Effector CD4-positive, alpha-beta T cell (primary cell): ENCODE measurements around the gene EBI3.
"Not testable (repeated sequence)": the region's sequence is repeated elsewhere in the genome, so short reads cannot be mapped to it uniquely, and the experiment has no call there.

Experiments
- DNase-seq: peaks from one replicate; pipeline ENCODE4 v3.0.0-alpha.2; 2020

The EBI3 gene

DNA sequence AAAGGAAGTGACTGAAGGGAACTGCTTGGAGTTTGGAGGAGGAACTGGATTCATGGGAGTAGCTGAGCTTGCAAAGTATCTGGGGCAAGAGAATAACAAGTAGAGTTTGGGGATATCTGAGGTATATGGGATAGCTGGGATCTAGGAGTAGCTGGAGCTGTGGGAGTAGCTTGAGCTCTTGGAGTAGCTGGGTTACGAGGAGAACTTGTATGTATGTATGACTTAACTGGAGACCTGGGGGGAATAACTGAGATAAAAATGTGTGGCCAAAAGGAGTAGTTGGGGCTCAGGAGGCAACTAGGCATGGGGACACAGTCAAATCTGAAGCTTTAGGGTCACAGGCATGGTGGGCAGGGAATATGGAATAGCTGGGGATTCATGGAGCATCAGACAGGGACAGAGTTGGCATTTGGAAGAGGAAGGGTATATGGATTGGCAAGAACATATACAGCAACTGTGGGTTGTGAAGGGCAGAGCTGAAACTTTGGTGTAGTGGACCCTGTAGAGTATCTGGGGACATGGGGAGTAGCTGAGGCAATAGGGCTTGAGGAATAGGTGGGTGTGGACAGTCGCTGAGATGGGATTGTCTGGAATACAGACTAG, 28.3 kb upstream of the EBI3 start:
- no peak for DNase-seq

DNA sequence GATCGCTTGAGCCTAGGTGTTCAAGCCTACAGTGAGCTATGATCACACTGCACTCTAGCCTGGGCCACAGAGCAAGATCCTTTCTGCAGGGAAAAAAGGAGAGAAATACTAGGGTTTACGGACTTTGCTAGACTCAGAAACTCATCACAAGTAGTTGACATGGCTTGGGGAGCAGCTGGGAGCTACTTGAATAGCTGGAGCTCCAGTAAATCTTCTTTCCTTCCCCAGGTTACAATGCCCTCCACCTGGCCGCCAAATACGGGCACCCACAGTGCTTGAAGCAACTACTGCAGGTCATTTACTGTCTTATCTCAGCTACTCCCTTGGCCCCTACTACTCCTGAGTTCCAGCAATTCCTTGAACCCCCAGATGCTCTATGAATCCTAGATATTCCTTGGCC, 27.5 kb upstream of the EBI3 start:
- DNase-seq = no peak

DNA sequence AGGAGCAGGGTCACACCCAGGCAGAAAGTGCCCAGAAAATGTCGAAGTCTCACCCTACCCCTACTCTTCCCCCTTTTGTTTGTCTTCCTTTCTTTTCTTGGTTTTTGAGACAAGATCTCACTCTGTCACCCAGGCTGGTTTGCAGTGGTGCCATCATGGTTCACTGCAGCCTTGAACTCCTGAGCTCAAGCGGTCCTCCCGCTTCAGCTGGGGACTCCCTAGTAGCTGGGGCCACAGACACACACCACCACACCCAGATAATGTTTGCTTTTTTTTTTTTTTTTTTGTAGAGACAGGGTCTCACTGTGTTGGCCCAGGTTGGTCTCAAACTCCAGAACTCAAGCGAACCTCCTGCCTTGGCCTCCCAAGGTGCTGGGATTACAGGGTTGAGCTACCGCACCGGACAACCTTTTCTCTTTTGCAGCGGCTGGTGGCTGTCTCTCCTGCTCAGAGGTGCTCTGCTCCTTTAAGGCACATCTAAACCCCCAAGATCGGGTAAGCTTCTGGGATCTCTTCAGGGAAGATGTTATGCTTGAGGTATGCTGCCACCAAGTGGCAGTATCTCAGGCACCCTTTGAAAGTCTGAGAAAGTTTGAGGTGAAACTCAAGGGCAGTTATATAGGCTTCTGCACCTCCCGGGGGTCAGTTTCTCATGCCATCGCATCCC, 22.4 kb upstream of the EBI3 start:
- DNase-seq = no peak

DNA sequence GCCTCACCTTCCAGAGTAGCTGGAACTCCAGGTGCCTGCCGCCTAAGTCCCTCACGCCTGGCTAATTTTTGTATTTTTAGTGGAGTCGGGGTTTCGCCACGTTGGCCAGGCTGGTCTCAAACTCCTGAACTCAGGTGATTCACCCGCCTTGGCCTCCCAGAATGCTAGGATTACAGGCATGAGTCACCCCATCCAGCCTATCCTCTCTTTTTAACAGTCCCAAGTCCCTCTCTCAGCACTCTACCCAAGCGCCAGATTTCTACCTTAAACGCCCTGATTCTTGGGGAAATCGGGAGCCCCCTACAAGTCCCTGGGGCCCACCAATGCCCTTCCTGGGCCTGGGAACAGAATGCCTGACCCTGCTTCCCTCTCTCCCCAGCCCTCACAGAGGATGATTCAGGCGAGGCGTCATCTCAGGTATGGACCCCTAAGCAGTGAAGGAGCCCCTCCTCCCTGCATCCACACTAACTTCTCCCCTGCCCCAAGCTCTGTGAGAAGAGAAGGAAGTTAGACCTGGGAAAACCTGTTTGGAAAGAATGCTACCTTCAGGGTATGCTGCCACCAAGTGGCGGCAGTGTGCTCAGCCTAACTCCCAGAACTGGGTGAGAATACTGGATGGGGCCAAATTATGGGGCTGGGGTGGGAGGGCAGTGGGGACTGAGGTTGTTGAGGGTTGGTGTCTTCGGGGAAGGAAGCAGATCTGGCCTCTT, 20.8 kb upstream of the EBI3 start:
- DNase-seq = no peak

DNA sequence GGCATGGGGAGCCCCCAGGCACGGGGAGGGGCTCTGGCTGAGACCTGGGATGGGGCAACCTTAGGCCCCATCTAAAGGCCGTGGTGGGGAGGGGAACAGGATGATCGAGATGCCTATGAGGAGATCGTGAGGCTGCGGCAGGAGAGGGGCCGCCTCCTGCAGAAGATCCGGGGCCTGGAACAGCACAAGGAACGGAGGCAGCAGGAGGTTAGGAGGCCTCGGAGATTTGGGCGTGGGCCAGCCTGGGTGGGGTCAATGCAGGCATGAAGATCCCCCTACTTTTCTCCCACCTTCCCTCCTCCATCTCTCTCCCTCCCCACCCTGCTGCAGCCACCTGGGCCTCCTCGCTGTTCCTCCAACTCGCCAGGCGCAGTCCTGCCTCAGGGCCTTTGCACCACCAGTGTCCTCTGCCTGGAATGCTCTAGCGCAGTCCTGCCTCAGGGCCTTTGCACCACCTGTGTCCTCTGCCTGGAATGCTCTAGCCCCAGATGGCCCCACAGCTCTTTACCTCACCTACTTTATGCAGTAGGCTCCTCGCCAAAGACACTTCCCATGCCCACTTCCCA, 19.1 kb upstream of the EBI3 start:
- no peak for DNase-seq

DNA sequence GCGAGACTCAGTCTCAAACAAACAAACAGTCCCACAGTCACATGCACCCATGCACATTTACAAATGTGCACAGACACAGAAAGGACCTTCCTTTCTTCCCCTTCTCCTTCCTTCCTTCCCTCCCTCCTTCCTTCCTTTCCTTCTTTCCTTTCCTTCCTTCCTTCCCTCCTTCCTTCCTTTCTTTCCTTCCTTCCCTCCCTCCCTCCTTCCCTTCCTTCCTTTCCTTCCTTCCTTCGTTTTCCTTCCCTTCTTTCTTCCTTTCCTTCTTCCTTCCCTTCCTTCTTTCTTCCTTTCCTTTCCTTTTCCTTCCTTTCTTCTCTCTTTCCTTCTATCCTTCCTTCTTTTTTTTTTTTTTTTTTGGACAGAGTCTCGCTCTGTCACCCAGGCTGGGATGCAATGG, 16.2 kb upstream of the EBI3 start:
- DNase-seq = no peak

DNA sequence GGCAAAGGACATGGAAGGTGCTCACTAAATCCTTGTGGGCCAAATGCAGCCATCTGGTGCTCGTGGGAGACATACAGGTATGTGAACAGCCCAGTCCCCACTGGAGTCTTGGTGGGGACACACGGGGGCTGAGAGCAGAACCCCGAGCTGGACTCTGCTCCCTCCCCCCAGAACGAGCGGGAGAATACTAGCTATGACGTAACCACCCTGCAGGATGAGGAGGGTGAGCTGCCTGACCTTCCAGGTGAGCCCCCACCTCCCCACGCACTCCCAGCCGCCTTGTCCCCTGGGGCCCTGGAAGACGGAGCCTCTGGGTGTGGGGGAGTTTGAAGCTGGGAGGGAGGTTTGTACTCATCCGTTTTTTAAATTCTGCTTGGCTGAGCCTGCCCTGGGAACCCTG, 13.5 kb upstream of the EBI3 start:
- DNase-seq = no peak

DNA sequence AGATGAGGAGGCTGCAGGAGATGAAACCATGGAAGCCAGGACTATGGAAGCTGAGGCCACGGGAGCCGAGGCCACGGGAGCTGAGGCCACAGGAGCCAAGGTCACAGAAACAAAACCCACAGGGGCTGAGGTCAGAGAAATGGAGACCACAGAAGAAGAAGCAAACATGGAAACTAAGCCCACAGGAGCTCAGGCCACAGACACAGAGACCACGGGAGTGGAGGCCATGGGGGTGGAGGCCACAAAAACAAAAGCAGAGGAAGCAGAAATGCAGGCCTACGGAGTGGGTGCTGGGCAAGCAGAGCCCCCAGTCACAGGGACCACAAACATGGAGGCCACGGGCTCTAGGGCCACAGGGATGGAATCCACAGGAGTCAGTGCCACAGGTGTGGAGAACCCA, 12.5 kb upstream of the EBI3 start:
- DNase-seq = no peak

DNA sequence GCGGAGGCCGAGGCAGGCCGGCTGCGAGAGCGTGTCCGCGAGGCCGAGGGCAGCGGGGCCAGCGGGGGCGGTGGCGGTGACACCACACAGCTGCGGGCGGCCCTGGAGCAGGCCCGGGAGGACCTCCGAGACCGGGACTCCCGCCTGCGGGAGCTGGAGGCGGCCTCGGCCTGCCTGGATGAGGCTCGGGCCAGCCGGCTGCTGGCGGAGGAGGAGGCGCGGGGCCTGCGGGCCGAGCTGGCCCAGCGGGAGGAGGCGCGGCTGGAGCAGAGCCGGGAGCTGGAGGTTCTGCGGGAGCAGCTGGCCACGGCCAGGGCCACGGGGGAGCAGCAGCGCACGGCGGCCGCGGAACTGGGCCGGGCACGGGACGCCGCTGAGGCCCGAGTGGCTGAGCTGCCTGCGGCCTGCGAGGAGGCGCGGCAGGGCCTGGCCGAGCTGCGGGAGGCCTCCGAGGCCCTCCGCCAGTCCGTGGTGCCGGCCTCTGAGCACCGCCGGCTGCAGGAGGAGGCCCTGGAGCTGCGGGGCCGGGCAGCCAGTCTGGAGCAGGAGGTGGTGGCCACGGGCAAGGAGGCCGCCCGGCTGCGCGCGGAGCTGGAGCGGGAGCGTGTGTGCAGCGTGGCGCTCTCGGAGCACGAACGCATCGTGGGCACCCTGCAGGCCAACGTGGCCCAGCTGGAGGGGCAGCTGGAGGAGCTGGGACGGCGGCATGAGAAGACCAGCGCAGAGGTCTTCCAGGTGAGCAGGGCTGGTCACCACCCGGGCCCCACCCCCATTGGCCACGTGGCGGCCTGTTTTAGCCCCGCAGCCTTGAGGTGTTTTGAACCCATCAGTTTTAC, 11.7 kb upstream of the EBI3 start:
- no peak for DNase-seq

DNA sequence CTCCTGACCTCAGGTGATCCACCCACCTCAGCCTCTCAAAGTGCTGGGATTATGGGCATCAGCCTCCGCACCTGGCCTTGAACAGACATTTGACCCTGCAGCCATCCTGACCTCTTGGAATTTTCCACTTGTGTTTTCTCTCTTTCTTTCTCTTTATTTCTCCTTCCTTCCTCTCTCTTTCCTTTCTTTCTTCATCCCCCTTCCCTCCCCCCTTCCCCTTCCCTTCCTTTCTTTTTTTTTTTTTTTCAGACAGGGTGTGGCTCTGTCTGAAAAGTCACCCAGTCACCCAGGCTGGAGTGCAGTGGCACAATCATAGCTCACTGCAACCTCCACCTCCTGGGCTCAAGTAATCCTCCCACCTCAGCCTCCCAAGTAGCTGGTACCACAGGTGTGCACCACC, 10.8 kb upstream of the EBI3 start:
- DNase-seq = not testable (repeated sequence)

DNA sequence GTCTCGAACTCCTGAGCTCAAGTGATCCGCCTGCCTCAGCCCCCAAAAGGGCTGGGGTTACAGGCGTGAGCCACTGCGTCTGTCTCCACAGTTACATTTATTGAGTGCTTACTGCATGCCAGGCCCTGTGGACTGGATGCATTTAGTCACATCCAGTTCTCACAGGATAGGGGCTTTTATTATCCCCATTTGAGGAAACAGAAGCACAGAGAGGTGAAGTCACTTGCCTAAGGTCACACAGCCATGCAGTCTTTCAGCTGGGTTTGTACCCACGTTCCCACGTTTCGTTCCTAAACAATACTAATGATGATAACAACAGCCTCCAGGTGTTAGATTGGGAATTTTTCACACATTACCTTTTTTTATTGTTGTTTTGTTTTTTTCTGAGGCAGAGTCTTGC, 9.1 kb upstream of the EBI3 start:
- DNase-seq = no peak

DNA sequence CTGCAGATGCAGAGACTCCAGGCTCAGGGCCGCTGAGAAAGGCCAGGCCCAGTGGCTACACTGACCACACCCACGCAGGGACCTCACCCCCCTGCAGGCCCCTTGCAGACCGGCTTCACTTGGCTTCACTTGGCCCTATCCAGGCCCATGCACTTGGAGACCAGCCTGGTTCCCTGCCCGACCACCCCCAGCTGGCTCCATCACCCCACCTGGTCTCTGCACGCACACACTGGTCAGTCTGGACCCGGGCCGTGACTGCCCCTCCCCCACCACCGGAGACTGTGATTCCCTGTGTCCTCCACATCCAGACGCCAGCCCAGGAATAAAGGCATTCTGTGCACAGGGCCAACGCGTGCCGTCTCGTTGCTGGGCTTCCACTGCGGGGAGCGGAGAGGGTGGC, 4.9 kb upstream of the EBI3 start:
- DNase-seq = no peak

DNA sequence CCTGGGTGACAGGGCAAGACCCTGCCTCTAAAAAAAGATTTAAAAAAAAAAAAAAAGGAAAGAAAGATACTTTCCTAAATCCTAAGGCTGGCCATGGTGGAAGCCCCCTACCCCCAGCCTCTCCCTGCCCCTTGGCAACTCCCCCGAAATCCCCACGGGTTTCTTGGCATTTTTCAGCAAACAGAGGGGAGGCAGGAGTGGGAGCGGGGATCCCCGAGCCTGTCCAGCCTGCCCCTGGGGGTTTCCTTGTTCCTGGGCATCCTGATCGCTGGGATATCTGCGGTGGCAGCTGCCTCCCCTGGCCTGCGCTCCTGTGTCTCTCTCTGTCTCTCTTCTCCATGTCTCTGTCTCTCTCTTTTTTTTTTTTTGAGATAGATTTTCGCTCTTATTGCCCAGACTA, 3.4 kb upstream of the EBI3 start:
- DNase-seq = no peak

DNA sequence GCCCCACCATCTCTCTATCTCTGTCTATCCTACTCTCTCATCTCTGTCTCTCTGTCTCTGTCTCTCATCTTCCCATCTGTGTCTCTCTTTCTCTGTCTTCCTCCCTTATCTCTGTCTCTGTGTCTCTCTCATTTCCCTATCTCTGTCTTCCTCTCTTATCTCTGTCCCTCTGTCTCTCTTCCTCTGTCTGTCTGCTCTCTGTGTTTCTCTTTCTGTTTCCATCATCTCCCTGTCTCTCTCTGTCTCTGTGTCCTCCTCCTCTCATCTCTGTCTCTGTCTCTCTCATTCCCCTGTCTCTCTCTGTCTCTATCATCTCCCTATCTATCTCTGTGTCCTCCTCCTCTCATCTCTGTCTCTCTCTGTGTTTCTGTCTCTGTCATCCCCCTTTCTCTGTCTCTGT, 1.6 kb upstream of the EBI3 start:
- DNase-seq = no peak

DNA sequence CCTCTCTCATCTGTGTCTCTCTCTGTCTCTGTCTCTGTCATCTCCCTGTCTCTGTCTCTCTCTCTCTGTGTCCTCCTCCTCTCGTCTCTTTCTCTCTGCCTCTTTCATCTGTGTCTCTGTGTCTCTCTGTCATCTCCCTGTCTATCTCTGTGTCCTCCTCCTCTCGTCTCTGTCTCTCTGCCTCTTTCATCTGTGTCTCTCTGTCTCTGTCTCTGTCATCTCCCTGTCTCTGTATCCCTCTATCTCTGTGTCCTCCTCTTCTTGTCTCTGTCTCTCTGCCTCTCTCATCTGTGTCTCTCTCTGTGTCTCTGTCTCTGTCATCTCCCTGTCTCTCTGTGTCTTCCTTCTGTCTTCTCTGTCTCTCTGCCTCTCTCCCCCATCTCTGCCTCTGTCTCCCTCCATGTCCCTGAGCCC, 551 bp upstream of the EBI3 start:
- no peak for DNase-seq

DNA sequence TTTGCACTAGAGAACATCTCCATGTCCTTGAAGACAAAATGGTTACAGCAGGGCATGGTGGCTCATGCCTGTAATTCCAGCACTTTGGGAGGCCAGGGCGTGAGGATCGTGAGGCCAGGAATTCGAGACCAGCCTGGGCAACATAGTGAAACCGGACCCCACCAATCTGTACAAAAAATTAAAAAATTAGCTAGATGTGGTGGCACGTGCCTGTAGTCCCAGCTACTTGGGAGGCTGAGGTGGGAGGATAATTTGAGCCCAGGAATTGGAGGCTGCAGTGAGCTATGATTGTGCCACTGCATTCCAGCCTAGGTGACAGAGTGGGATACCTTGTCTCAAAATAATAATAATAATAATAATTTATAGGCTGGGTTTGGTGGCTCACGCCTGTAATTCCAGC, 914 bp downstream of the EBI3 start:
- DNase-seq = not testable (repeated sequence)

DNA sequence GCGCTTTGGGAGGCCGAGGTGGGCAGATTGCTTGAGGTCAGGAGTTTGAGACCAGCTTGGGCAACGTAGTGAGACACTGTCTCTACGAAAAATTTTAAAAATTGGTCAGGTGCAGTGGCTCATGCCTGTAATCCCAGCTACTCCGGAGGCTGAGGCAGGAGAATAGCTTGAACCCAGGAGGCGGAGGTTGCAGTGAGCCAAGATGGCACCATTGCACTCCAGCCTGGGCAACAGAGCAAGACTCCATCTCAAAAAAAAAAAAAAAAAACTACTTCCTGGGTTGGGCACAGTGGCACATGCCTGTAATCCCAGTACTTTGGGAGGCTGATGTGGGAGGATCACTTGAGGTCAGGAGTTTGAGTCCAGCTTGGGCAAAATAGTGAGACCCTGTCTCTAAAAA, 2.2 kb downstream of the EBI3 start:
- DNase-seq = not testable (repeated sequence)

DNA sequence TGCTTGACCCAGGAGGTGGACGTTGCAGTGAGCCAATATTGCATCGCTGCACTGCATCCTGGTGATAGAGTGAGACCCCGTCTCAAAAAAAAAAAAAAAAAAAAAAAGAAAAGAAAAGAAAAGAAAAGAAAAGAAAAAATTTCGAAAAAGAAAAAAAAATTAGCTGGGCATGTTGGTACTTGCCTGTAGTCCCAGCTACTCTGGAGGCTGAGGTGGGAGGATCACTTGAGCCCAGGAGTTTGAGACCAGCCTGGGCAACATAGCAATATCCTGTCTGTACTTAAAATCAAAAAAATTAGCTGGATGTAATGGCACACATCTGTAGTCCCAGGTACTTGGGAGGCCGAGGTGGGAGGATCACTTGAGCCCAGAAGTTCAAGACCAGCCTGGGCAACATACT, 2.8 kb downstream of the EBI3 start:
- DNase-seq = not testable (repeated sequence)

DNA sequence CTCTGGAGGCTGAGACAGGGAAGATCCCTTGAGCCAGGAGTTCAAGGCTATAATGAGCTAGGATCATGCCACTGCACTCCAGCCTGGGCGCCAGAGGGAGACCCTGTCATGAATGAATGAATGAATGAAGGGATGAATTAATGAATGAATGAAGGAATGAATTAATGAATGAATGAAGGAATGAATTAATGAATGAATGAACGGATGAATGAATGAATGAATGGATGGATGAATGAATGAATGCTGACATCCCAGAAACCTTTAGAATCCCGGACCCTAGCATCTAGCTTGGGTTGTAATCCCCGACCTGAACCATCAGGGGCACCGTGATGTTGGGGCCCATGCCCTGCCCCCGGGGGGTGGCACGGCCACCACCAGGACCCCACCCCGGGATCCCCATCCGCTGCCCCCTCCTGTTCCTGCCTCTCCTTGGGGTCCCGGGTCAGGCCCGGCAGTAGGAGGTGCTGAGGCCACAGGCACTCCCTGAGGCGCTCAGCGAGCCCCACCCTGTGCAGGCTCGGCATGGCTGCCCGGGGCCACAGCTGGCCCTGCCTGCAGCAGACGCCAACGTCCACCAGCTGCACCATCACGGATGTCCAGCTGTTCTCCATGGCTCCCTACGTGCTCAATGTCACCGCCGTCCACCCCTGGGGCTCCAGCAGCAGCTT, 3.4 kb downstream of the EBI3 start:
- no peak for DNase-seq

DNA sequence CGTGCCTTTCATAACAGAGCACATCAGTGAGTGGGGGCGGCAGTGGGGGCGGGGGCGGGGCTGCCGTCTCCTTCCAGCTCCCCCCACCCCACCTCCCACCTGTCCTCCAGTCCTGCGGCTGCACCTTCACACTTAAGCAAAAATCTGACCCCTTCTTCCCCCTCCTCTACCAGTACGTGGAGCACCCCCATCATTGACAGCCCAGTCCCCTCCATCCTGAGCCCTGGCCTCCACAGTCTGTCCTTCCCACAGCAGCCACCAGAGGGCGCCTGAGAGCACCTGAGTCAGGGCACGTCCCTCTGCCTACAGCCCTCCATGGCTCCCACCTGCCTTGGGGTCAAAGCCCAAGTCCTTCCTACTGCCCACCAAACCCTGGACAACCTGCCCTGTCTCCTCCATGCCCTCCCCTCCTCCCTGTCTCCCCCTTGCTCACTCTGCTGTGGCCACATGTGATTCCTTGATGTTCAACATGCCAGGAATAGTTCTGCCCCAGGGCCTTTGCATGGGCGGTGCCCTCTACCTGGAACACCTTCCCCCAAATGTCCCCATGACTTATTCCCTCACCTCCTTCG, 4.0 kb downstream of the EBI3 start:
- DNase-seq = peak; percentile 52

DNA sequence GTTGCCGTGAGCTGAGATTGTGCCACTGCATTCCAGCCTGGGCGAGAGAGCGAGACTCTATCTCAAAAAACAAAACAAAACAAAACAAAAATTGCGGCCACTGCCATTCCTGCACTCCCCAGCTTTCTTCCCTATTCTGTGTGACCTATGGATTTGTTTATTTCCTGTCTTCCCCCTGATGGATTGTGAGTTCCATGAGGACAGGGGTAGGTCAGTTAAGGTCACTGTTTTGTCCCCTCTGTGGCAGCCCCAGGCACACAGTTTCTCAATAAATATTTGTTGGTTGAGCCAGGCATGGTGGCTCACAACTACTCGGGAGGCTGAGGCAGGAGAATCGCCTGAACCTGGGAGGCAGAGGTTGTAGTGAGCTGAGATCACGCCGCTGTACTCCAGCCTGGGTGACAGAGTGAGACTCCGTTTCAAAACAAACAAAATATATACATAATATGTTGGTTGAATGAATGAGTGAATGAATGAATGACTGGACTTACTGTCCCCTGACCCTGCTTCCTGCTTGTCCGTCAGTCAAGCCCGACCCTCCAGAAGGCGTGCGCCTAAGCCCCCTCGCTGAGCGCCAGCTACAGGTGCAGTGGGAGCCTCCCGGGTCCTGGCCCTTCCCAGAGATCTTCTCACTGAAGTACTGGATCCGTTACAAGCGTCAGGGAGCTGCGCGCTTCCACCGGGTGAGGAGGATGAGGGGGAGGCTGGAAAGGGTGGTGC, 5.0 kb downstream of the EBI3 start:
- no peak for DNase-seq

DNA sequence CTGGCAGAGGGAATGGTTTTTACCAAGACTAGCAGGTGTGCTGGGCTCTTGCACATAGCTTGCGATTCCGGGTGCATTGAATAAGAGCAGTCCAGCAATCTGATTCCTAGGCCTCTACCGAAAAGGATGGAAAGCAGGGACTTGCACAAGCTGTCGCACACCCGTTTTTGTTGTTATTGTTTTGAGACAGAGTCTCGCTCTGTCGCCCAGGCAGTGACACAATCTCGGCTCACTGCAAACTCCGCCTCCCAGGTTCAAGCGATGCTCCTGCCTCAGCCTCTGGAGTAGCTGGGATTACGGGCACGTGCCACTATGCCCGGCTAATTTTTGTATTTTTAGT, 5.5 kb downstream of the EBI3 start:
- DNase-seq = no peak
